HEK293 (cell line): ENCODE results near the gene SNRNP27.

Experiments used
- CTCF ChIA-PET: fragments of 350-600 bp; formaldehyde crosslinking; extraction: SDS; loops from one replicate; lab custom pipeline; 2021; ENCODE audit warnings: antibody characterized with exemption; lab: Yijun Ruan, JAX
- POLR2A ChIA-PET: fragments of 300-600 bp; formaldehyde crosslinking; extraction: SDS; loops from one replicate; lab custom pipeline; 2020; ENCODE audit warnings: antibody characterized with exemption, inconsistent platforms; lab: Yijun Ruan, JAX
- H3K27ac ChIP-seq: fragments of 200-500 bp; sonication (Bioruptor generic); 2 replicates; pipeline ENCODE4 v1.5.1; 2014; ENCODE audit warnings: low read depth, low read length, control low read depth, inconsistent platforms; ENCODE audit errors: extremely low read depth
- H3K36me3 ChIP-seq, 2 experiments: fragments of 200-500 bp in 1 of 2; sonication (Bioruptor generic) in 1 of 2; 1 replicate in 1 of 2; 2 replicates in 1 of 2; pipeline ENCODE4 v1.5.1; 2014 to 2017; ENCODE audit warnings: inconsistent platforms in 2 of 2, low read length in 2 of 2; ENCODE audit not compliant: control insufficient read depth in 2 of 2, insufficient read depth in 1 of 2
- H3K4me1 ChIP-seq: fragments of 200-500 bp; sonication (Bioruptor generic); 2 replicates; pipeline ENCODE4 v1.5.1; 2014; ENCODE audit warnings: mild to moderate bottlenecking, low read length, inconsistent platforms; ENCODE audit not compliant: control insufficient read depth, insufficient read depth
- H3K4me3 ChIP-seq: 2 replicates; pipeline ENCODE4 v1.5.1; 2011; ENCODE audit warnings: low read depth, mild to moderate bottlenecking, control low read depth, low read length, moderate library complexity
- H3K9me3 ChIP-seq: fragments of 200-500 bp; sonication (Bioruptor generic); 2 replicates; pipeline ENCODE4 v1.5.1; 2014; ENCODE audit warnings: low read depth, low read length, inconsistent platforms; ENCODE audit not compliant: control insufficient read depth, insufficient read depth
- YY1 ChIP-seq: fragments of 450-650 bp; formaldehyde crosslinking; IDR thresholded peaks from 2 replicates; pipeline ENCODE4 v1.5.1; 2018; ENCODE audit warnings: missing biosample characterization, missing genetic modification characterization
- ZBTB8A ChIP-seq: fragments of 450-650 bp; formaldehyde crosslinking; IDR thresholded peaks from 2 replicates; pipeline ENCODE4 v1.5.1; 2016; ENCODE audit warnings: missing biosample characterization, missing genetic modification characterization
- ZEB2 ChIP-seq: fragments of 450-650 bp; formaldehyde crosslinking; IDR thresholded peaks from 2 replicates; pipeline ENCODE4 v1.5.1; 2016; ENCODE audit warnings: missing biosample characterization, missing genetic modification characterization
- ZNF214 ChIP-seq: fragments of 450-650 bp; formaldehyde crosslinking; IDR thresholded peaks from 2 replicates; pipeline ENCODE4 v1.5.1; 2017; ENCODE audit warnings: missing biosample characterization, mild to moderate bottlenecking, missing genetic modification characterization, borderline replicate concordance
- ZNF37A ChIP-seq: fragments of 450-650 bp; IDR thresholded peaks from 2 replicates; pipeline ENCODE4 v1.5.1; 2018; ENCODE audit warnings: missing biosample characterization, missing genetic modification characterization
- ZNF394 ChIP-seq: fragments of 450-650 bp; formaldehyde crosslinking; IDR thresholded peaks from 2 replicates; pipeline ENCODE4 v1.5.1; 2016; ENCODE audit warnings: missing biosample characterization, missing genetic modification characterization, mild to moderate bottlenecking, moderate library complexity, borderline replicate concordance
- TF ChIP-seq, protein P1 (sequence below): fragments of 450-650 bp; IDR thresholded peaks from 2 replicates; pipeline ENCODE4 v1.5.1; 2018; ENCODE audit warnings: missing biosample characterization, missing genetic modification characterization
- TF ChIP-seq, protein P2 (sequence below): fragments of 450-650 bp; formaldehyde crosslinking; IDR thresholded peaks from 2 replicates; pipeline ENCODE4 v1.5.1; 2016; ENCODE audit warnings: missing biosample characterization, missing genetic modification characterization
- TF ChIP-seq, protein P3 (sequence below): fragments of 450-650 bp; formaldehyde crosslinking; IDR thresholded peaks from 2 replicates; pipeline ENCODE4 v1.5.1; 2016; ENCODE audit warnings: missing biosample characterization, missing genetic modification characterization
- TF ChIP-seq, protein P4 (sequence below): fragments of 450-650 bp; formaldehyde crosslinking; IDR thresholded peaks from 2 replicates; pipeline ENCODE4 v1.5.1; 2016; ENCODE audit warnings: missing biosample characterization, missing genetic modification characterization, borderline replicate concordance
- TF ChIP-seq, protein P5 (sequence below): fragments of 450-650 bp; formaldehyde crosslinking; IDR thresholded peaks from 2 replicates; pipeline ENCODE4 v1.5.1; 2016; ENCODE audit warnings: missing biosample characterization, missing genetic modification characterization
- TF ChIP-seq, protein P6 (sequence below): fragments of 450-650 bp; formaldehyde crosslinking; IDR thresholded peaks from 2 replicates; pipeline ENCODE4 v1.5.1; 2016; ENCODE audit warnings: missing biosample characterization, missing genetic modification characterization

SNRNP27 gene

DNA sequence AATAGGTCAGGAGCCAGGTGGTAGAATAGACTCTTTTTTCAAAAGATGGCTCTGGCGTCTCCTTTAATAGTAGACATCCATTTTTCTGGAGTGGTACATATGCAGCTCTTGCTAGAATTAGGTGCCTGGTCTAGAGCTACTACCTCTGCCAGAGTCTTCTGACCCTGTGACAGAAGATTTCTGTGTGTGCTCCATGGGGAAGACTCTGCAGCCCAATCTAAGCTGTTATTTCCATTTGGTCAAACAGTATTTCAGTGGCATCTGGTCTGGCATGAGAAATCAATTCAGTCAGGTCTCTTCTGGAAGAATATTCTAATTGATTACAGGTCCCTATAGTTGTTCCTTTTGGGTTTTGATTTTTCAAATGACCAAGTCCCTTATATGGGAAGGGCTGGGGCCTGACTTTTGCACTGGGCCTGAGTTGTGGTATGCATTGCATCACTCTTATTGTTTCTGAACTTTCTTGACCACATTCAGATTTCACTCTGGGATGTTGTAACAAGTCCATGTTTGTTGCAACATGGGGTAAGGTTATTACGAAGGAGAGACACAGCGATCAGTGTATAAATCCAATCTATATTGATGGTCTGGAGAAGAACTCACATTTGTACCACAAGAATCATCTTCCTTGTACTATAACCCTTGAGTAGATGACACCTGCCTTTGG, 33.2 kb downstream of the SNRNP27 start:
- TF ChIP-seq ZNF214 (tag by site-specific recombination) (no peak), ZNF37A (no peak)
- TF ChIP-seq, protein P1, sequence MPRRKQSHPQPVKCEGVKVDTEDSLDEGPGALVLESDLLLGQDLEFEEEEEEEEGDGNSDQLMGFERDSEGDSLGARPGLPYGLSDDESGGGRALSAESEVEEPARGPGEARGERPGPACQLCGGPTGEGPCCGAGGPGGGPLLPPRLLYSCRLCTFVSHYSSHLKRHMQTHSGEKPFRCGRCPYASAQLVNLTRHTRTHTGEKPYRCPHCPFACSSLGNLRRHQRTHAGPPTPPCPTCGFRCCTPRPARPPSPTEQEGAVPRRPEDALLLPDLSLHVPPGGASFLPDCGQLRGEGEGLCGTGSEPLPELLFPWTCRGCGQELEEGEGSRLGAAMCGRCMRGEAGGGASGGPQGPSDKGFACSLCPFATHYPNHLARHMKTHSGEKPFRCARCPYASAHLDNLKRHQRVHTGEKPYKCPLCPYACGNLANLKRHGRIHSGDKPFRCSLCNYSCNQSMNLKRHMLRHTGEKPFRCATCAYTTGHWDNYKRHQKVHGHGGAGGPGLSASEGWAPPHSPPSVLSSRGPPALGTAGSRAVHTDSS = no peak
- POLR2A ChIA-PET = no interaction called here
- no peak overlapping the region for H3K4me3 ChIP-seq
- CTCF ChIA-PET = no interaction called here
- peaks cover 8 to 11% of the 10 kb centered on the region in 2 experiments for H3K36me3 ChIP-seq
- no peaks in the 10 kb centered on the region for H3K9me3 ChIP-seq
- no peak overlapping the region for H3K27ac ChIP-seq
- no peaks in the 10 kb centered on the region for H3K4me1 ChIP-seq

DNA sequence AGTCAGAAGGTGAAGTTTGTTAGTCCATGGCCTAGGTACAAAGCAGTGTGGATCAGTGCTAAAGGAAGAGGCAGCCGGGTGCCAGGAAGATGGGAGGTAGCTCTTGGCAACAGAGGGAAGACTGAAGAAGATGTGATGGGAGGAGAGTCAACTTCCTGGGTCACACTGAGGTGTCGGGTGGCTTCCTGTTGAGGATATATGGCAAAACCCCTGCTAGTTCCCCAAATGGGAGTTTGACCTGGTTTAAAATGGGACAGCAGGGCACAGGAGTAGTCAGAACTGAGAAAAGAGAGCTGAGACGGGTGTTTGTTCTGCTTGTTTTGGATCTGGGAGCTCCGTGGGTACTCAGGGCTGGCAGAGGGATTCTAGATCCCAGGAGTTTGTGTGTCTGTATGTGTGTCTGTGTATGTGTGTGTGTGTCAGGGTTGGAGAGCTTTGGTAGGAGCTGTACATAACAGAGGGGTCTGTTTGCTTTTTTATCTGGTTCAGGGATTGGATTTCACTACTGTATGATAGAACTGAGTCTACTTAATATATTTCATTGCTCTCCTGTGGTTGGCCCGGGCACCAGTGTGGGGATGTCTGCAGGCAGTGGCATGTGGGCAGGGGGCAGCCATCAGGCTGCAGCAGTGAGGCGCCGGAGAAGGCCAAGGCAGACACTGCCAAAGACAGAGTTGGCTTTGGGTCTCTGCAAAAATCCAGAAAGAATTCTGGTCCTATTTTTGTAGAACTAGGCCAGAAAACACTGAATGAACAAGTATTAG, 38.3 kb downstream of the SNRNP27 start:
- CTCF ChIA-PET = no interaction called here
- no peaks in the 10 kb centered on the region; the same call in 1 of the 2 replicates for H3K4me1 ChIP-seq
- TF ChIP-seq, protein P2, sequence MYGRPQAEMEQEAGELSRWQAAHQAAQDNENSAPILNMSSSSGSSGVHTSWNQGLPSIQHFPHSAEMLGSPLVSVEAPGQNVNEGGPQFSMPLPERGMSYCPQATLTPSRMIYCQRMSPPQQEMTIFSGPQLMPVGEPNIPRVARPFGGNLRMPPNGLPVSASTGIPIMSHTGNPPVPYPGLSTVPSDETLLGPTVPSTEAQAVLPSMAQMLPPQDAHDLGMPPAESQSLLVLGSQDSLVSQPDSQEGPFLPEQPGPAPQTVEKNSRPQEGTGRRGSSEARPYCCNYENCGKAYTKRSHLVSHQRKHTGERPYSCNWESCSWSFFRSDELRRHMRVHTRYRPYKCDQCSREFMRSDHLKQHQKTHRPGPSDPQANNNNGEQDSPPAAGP (tag by site-specific recombination) = no peak
- TF ChIP-seq, all 188 proteins: peak for 0
- POLR2A ChIA-PET = interaction anchor here (1.6 kb wide), 1 partner anchor 17 kb away, joined by 5 read pairs; the partner anchor contains the start of gene MXD1
- no peak overlapping the region for H3K27ac ChIP-seq
- no peak overlapping the region for H3K4me3 ChIP-seq
- H3K36me3 ChIP-seq = peaks cover 0 to 20% of the 10 kb centered on the region in 2 experiments; a peak in 2 of 3 replicates
- no peaks in the 10 kb centered on the region for H3K9me3 ChIP-seq

DNA sequence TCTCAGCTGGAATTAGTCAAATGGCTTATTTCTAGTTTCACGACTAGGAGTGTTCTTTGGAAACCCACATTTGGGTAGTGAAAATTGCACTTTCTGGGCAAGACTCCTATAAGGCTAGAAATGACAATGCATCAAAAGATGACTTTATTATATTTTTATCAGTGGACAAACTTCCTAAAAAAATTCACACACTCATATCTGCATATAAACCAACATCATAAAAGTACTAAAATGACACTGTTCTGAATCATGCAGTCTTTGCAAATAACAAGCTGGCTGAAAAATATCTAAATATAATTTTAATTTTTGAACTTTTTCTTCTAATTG, 38.8 kb downstream of the SNRNP27 start:
- ChIA-PET POLR2A (interaction anchor here (1.5 kb wide), 1 partner anchor 18 kb away, joined by 6 read pairs; the partner anchor contains the start of gene MXD1), CTCF (no interaction called here)
- TF ChIP-seq, protein P3, sequence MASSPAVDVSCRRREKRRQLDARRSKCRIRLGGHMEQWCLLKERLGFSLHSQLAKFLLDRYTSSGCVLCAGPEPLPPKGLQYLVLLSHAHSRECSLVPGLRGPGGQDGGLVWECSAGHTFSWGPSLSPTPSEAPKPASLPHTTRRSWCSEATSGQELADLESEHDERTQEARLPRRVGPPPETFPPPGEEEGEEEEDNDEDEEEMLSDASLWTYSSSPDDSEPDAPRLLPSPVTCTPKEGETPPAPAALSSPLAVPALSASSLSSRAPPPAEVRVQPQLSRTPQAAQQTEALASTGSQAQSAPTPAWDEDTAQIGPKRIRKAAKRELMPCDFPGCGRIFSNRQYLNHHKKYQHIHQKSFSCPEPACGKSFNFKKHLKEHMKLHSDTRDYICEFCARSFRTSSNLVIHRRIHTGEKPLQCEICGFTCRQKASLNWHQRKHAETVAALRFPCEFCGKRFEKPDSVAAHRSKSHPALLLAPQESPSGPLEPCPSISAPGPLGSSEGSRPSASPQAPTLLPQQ (tag by site-specific recombination) = no peak
- no peak for TF ChIP-seq ZNF394 (tag by site-specific recombination)
- TF ChIP-seq, protein P4, sequence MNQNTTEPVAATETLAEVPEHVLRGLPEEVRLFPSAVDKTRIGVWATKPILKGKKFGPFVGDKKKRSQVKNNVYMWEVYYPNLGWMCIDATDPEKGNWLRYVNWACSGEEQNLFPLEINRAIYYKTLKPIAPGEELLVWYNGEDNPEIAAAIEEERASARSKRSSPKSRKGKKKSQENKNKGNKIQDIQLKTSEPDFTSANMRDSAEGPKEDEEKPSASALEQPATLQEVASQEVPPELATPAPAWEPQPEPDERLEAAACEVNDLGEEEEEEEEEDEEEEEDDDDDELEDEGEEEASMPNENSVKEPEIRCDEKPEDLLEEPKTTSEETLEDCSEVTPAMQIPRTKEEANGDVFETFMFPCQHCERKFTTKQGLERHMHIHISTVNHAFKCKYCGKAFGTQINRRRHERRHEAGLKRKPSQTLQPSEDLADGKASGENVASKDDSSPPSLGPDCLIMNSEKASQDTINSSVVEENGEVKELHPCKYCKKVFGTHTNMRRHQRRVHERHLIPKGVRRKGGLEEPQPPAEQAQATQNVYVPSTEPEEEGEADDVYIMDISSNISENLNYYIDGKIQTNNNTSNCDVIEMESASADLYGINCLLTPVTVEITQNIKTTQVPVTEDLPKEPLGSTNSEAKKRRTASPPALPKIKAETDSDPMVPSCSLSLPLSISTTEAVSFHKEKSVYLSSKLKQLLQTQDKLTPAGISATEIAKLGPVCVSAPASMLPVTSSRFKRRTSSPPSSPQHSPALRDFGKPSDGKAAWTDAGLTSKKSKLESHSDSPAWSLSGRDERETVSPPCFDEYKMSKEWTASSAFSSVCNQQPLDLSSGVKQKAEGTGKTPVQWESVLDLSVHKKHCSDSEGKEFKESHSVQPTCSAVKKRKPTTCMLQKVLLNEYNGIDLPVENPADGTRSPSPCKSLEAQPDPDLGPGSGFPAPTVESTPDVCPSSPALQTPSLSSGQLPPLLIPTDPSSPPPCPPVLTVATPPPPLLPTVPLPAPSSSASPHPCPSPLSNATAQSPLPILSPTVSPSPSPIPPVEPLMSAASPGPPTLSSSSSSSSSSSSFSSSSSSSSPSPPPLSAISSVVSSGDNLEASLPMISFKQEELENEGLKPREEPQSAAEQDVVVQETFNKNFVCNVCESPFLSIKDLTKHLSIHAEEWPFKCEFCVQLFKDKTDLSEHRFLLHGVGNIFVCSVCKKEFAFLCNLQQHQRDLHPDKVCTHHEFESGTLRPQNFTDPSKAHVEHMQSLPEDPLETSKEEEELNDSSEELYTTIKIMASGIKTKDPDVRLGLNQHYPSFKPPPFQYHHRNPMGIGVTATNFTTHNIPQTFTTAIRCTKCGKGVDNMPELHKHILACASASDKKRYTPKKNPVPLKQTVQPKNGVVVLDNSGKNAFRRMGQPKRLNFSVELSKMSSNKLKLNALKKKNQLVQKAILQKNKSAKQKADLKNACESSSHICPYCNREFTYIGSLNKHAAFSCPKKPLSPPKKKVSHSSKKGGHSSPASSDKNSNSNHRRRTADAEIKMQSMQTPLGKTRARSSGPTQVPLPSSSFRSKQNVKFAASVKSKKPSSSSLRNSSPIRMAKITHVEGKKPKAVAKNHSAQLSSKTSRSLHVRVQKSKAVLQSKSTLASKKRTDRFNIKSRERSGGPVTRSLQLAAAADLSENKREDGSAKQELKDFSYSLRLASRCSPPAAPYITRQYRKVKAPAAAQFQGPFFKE (tag by site-specific recombination) = no peak
- TF ChIP-seq ZEB2 (tag by site-specific recombination) = no peak
- TF ChIP-seq ZBTB8A (tag by site-specific recombination) = no peak
- no peak for TF ChIP-seq YY1 (tag by site-specific recombination)
- TF ChIP-seq, protein P5, sequence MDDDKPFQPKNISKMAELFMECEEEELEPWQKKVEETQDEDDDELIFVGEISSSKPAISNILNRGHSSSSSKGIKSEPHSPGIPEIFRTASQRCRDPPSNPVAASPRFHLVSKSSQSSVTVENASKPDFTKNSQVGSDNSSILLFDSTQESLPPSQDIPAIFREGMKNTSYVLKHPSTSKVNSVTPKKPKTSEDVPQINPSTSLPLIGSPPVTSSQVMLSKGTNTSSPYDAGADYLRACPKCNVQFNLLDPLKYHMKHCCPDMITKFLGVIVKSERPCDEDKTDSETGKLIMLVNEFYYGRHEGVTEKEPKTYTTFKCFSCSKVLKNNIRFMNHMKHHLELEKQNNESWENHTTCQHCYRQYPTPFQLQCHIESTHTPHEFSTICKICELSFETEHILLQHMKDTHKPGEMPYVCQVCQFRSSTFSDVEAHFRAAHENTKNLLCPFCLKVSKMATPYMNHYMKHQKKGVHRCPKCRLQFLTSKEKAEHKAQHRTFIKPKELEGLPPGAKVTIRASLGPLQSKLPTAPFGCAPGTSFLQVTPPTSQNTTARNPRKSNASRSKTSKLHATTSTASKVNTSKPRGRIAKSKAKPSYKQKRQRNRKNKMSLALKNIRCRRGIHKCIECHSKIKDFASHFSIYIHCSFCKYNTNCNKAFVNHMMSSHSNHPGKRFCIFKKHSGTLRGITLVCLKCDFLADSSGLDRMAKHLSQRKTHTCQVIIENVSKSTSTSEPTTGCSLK (tag by site-specific recombination) = no peak
- TF ChIP-seq, protein P6, sequence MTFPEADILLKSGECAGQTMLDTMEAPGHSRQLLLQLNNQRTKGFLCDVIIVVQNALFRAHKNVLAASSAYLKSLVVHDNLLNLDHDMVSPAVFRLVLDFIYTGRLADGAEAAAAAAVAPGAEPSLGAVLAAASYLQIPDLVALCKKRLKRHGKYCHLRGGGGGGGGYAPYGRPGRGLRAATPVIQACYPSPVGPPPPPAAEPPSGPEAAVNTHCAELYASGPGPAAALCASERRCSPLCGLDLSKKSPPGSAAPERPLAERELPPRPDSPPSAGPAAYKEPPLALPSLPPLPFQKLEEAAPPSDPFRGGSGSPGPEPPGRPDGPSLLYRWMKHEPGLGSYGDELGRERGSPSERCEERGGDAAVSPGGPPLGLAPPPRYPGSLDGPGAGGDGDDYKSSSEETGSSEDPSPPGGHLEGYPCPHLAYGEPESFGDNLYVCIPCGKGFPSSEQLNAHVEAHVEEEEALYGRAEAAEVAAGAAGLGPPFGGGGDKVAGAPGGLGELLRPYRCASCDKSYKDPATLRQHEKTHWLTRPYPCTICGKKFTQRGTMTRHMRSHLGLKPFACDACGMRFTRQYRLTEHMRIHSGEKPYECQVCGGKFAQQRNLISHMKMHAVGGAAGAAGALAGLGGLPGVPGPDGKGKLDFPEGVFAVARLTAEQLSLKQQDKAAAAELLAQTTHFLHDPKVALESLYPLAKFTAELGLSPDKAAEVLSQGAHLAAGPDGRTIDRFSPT (tag by site-specific recombination) = no peak

More for the DNA sequence above, 38.8 kb downstream of the SNRNP27 start:
- peaks cover 0 to 26% of the 10 kb centered on the region in 2 experiments for H3K36me3 ChIP-seq
- H3K27ac ChIP-seq = no peak overlapping the region
- H3K9me3 ChIP-seq = no peaks in the 10 kb centered on the region
- no peak overlapping the region for H3K4me3 ChIP-seq
- no peaks in the 10 kb centered on the region; the same call in 1 of the 2 replicates for H3K4me1 ChIP-seq
